T-cell (primary cell): Measurements from ENCODE around the gene TLL1. TPM values are rescaled to one million over a fixed set of nuclear protein-coding genes. Genes with fewer than 3 reads are reported as not detected.

ENCODE experiments used
- ATAC-seq, 4 experiments: fragments of 200-7000 bp in 3 of 4; fragments of 150-1000 bp in 1 of 4; cut with Tn5 transposase; replicated peaks in 1 of 4; 1 replicate in 3 of 4; 2 replicates in 1 of 4; pipeline ENCODE4 v1.10.0; 2021; ENCODE audit warnings: moderate library complexity in 3 of 4, mild to moderate bottlenecking in 2 of 4, moderate number of reproducible peaks in 1 of 4
- CTCF ChIA-PET, 2 donors: fragments of 300-600 bp; sonication (Branson Sonifier 250); formaldehyde crosslinking; loops; one replicate each; lab custom pipeline; 2022; ENCODE audit warnings: antibody characterized with exemption in 2 of 2; lab: Charles Lee
- POLR2A ChIA-PET, 2 donors: fragments of 300-600 bp; sonication (Branson Sonifier 250); formaldehyde crosslinking; loops; one replicate each; lab custom pipeline; 2022; ENCODE audit warnings: antibody characterized with exemption in 2 of 2; lab: Charles Lee
- DNase-seq, 35 experiments: peaks; one replicate each; pipeline versions ENCODE4 v3.0.0 to v3.0.0-alpha.2; 2013 to 2023
- H3K27ac ChIP-seq: one replicate; pipeline ENCODE4 v1.5.1; 2013; ENCODE audit warnings: low read length
- H3K27me3 ChIP-seq, 2 experiments: replicated peaks in 1 of 2; 1 replicate in 1 of 2; 2 replicates in 1 of 2; pipeline versions ENCODE4 v1.6.1 to v1.7.0; 2013; ENCODE audit warnings: low read length in 1 of 2, mixed read lengths in 1 of 2; ENCODE audit not compliant: control insufficient read depth in 2 of 2, insufficient read depth in 2 of 2; ENCODE audit errors: extremely low read depth in 1 of 2
- H3K36me3 ChIP-seq, 2 donors: 1 replicate in 1 of 2; 2 replicates in 1 of 2; pipeline versions ENCODE4 v1.6.1 to v1.7.0; 2013; ENCODE audit warnings: low read length in 1 of 2; ENCODE audit not compliant: control insufficient read depth in 2 of 2, insufficient read depth in 1 of 2; ENCODE audit errors: extremely low read depth in 1 of 2
- H3K4me1 ChIP-seq, 2 experiments: 1 replicate in 1 of 2; 2 replicates in 1 of 2; pipeline versions ENCODE4 v1.6.1 to v1.7.0; 2013; ENCODE audit warnings: low read length in 2 of 2, mixed read lengths in 1 of 2; ENCODE audit not compliant: insufficient read depth in 2 of 2, control insufficient read depth in 1 of 2; ENCODE audit errors: extremely low read depth in 1 of 2
- H3K4me3 ChIP-seq, 2 donors: 1 replicate in 1 of 2; 2 replicates in 1 of 2; pipeline versions ENCODE4 v1.5.1 to v1.7.0; 2013; ENCODE audit warnings: mild to moderate bottlenecking in 2 of 2, low read length in 1 of 2, moderate library complexity in 1 of 2; ENCODE audit not compliant: control insufficient read depth in 1 of 2; ENCODE audit errors: extremely low read depth in 1 of 2
- H3K9me3 ChIP-seq: 2 replicates; pipeline ENCODE4 v1.7.0; 2013
- H3K27ac Mint-ChIP-seq, 2 donors: one replicate each; pipeline ENCODE4 v1.8.0; 2020 to 2021; ENCODE audit warnings: mild to moderate bottlenecking in 2 of 2, mixed read lengths in 2 of 2
- H3K27me3 Mint-ChIP-seq, 2 donors: one replicate each; pipeline ENCODE4 v1.8.0; 2021 to 2022; ENCODE audit warnings: mixed read lengths in 2 of 2
- H3K36me3 Mint-ChIP-seq: one replicate; pipeline ENCODE4 v1.8.0; 2021; ENCODE audit warnings: mixed read lengths
- H3K4me1 Mint-ChIP-seq, 3 donors: one replicate each; pipeline ENCODE4 v1.8.0; 2020 to 2022; ENCODE audit warnings: mixed read lengths in 3 of 3, mild to moderate bottlenecking in 1 of 3
- H3K4me3 Mint-ChIP-seq, 3 donors: one replicate each; pipeline ENCODE4 v1.8.0; 2020 to 2022; ENCODE audit warnings: mild to moderate bottlenecking in 3 of 3, mixed read lengths in 3 of 3, moderate library complexity in 3 of 3
- H3K9me3 Mint-ChIP-seq, 3 donors: one replicate each; pipeline ENCODE4 v1.8.0; 2020 to 2022; ENCODE audit warnings: mixed read lengths in 3 of 3
- WGBS: methylation state at CpG from one replicate; pipeline ENCODE4 v1.1.5; 2013; ENCODE audit warnings: missing lambda C conversion rate; ENCODE audit not compliant: insufficient coverage; 5-methylcytosine and 5-hydroxymethylcytosine counted together
- total RNA-seq, 35 experiments: library from RNA in 6 of 35; stranded (reverse) in 6 of 35; fragments of 120-200 nt in 1 of 35; gene quantifications; one replicate each; pipeline versions ENCODE4 v1.2.1 to v1.2.4 and lab custom pipeline; 2013 to 2026

The TLL1 gene
- total RNA-seq, 5 donors from 2014 or later (not counting 1 experiment from before 2014, with no cell fraction given) = not detected

DNA sequence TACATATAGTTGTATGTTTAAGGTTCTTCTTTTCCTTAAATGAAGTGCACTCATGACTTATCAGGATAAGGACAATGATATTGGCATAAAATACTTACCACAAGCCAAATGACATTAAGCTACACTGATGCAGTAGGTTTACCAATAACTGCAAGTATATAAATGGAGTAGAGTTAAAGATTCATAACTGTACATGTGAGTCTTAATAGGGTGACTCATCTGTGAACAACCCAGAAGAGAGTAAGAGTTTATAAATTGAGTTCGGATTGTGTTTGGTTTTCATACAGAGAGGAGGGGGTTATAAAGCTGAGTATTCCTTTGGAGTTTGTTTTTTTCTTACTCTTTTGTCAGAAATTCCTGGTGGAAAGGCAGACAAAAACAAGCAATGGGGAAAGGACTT is 144.8 kb downstream of the TLL1 start:
- no peak overlapping the region for H3K4me3 ChIP-seq
- H3K9me3 Mint-ChIP-seq = peaks cover 0 to 9% (median 4%) of the 10 kb centered on the region in 3 donors
- no peaks in the 10 kb centered on the region for H3K9me3 ChIP-seq
- H3K27me3 ChIP-seq = no peaks in the 10 kb centered on the region
- H3K27ac Mint-ChIP-seq = no peak overlapping the region
- H3K36me3 Mint-ChIP-seq = no peaks in the 10 kb centered on the region
- WGBS = 78% methylated on average over 1 of the region's 1 CpG
- no peaks in the 10 kb centered on the region for H3K36me3 ChIP-seq
- no peak overlapping the region for H3K27ac ChIP-seq
- no peaks in the 10 kb centered on the region for H3K4me1 Mint-ChIP-seq
- DNase-seq = no peak
- ChIA-PET CTCF (no interaction called here), POLR2A (no interaction called here)
- H3K4me1 ChIP-seq = no peaks in the 10 kb centered on the region
- no peak overlapping the region for H3K4me3 Mint-ChIP-seq
- no peak for ATAC-seq
- H3K27me3 Mint-ChIP-seq = no peaks in the 10 kb centered on the region

- ChIA-PET CTCF (no interaction called here), POLR2A (no interaction called here)
- Mint-ChIP-seq H3K4me1 (no peaks in the 10 kb centered on the region), H3K4me3 (no peak overlapping the region), H3K27ac (no peak overlapping the region), H3K9me3 (peaks cover 0 to 3% (median 0%) of the 10 kb centered on the region in 3 donors), H3K27me3 (no peaks in the 10 kb centered on the region), H3K36me3 (no peaks in the 10 kb centered on the region)
- WGBS = no CpG with 5 or more reads among the region's 2 CpGs
- Histone ChIP-seq H3K27me3 (no peaks in the 10 kb centered on the region), H3K27ac (no peak overlapping the region), H3K36me3 (no peaks in the 10 kb centered on the region), H3K4me1 (no peaks in the 10 kb centered on the region), H3K9me3 (no peaks in the 10 kb centered on the region), H3K4me3 (no peak overlapping the region)
- ATAC-seq (no peak), DNase-seq (no peak)
Observed at GRCh38 chr4:166019441-166020220, 146.6 kb downstream of the TLL1 start.

DNA sequence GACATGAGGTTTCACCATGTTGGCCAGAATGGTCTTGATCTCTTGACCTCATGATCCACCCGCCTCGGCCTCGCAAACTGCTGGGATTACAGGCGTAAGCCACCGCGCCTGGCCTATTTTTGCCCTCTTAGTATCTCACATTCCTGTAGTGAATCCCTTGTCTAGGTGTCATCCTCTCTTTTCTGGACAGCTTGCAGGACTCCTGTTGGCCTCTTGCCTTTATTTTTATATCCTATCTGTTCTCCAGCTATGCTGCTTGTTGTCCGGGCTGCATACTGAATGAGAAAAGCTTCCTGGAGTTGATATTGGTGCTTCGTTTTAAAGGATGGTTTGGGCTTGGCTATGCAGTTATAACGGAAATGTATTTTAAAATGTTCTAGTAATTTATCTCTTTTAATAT is 148.6 kb downstream of the TLL1 start:
- Histone ChIP-seq H3K36me3 (no peaks in the 10 kb centered on the region), H3K27me3 (no peaks in the 10 kb centered on the region), H3K4me3 (no peak overlapping the region), H3K9me3 (no peaks in the 10 kb centered on the region), H3K4me1 (no peaks in the 10 kb centered on the region), H3K27ac (no peak overlapping the region)
- DNase-seq (no peak), ATAC-seq (no peak)
- no peak overlapping the region for H3K4me3 Mint-ChIP-seq
- ChIA-PET POLR2A (no interaction called here), CTCF (no interaction called here)
- H3K27ac Mint-ChIP-seq = no peak overlapping the region
- no peaks in the 10 kb centered on the region for H3K36me3 Mint-ChIP-seq
- H3K27me3 Mint-ChIP-seq = no peaks in the 10 kb centered on the region
- no peaks in the 10 kb centered on the region for H3K4me1 Mint-ChIP-seq
- 87% methylated on average over 6 of the region's 9 CpGs for WGBS
- H3K9me3 Mint-ChIP-seq = peaks cover 0 to 3% (median 0%) of the 10 kb centered on the region in 3 donors

- no peak overlapping the region for H3K27ac ChIP-seq
- no peaks in the 10 kb centered on the region for H3K4me1 ChIP-seq
- no peak for ATAC-seq
- H3K4me1 Mint-ChIP-seq = no peaks in the 10 kb centered on the region
- CTCF ChIA-PET = no interaction called here
- peaks cover 2 to 5% (median 4%) of the 10 kb centered on the region in 3 donors for H3K9me3 Mint-ChIP-seq
- H3K4me3 ChIP-seq = no peak overlapping the region
- POLR2A ChIA-PET = no interaction called here
- no peaks in the 10 kb centered on the region for H3K9me3 ChIP-seq
- no CpG with 5 or more reads among the region's 2 CpGs for WGBS
- H3K4me3 Mint-ChIP-seq = no peak overlapping the region
- H3K36me3 ChIP-seq = no peaks in the 10 kb centered on the region
- H3K27me3 Mint-ChIP-seq = no peaks in the 10 kb centered on the region
- no peak overlapping the region for H3K27ac Mint-ChIP-seq
- H3K27me3 ChIP-seq = no peaks in the 10 kb centered on the region
- no peaks in the 10 kb centered on the region for H3K36me3 Mint-ChIP-seq
- no peak for DNase-seq
Observed at GRCh38 chr4:166034965-166035364, 161.9 kb downstream of the TLL1 start.

DNA sequence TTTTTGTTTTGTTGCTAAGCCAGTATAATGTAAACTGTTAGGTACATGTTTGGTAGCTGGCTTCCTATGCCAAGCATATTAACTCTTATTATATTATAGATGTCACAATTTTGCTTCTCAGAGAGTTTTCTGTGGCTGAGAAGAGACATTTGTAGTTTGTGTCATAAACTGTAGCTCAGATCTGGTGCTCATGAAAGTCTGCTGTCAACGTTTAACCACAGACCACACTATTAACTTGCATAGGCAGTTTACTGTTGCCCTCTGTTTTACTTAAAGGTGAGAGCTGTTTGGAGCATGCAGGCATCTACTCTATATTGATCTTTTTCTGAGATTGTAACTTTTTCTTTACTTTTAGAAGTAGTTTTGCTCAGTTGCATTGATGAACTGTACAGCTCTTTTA is 166.8 kb downstream of the TLL1 start:
- POLR2A ChIA-PET = no interaction called here
- Mint-ChIP-seq H3K4me1 (no peaks in the 10 kb centered on the region), H3K27me3 (no peaks in the 10 kb centered on the region), H3K9me3 (peaks cover 0 to 6% (median 0%) of the 10 kb centered on the region in 3 donors), H3K36me3 (no peaks in the 10 kb centered on the region), H3K4me3 (no peak overlapping the region), H3K27ac (no peak overlapping the region)
- CTCF ChIA-PET = no interaction called here
- H3K27ac ChIP-seq = no peak overlapping the region
- WGBS = no CpG with 5 or more reads among the region's 1 CpG
- H3K36me3 ChIP-seq = no peaks in the 10 kb centered on the region
- ATAC-seq (no peak), DNase-seq (no peak)
- H3K9me3 ChIP-seq = no peaks in the 10 kb centered on the region
- H3K4me3 ChIP-seq = no peak overlapping the region
- no peaks in the 10 kb centered on the region for H3K27me3 ChIP-seq
- H3K4me1 ChIP-seq = no peaks in the 10 kb centered on the region

DNA sequence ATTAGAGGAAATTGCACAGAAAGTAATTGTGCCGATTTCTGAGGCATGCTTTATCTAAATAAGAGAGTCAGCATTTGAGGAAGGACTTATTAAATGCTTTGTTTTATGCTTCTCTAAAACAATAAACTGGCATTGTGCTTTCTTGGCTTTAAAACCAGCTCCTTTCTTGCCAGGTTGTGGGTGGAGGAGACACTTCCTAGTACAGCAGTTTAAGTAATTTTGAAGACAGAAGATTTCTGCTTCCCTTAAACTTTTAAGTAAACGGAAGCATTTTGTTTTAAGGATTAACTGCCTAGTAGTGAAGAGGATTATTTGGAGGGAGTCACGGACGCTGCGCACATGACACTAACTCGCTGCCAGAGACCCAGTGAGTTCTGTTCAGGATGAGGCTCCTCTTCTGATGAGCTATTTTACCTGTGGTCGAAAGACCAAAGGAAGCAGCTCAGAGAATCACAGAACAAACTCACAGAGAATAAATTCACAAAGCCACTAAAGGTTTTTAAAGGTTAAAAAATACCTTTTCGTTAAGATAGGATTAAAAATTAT is 169.5 kb downstream of the TLL1 start:
- H3K27ac ChIP-seq = no peak overlapping the region
- no peaks in the 10 kb centered on the region for H3K27me3 Mint-ChIP-seq
- ChIA-PET CTCF (no interaction called here), POLR2A (no interaction called here)
- WGBS = 83% methylated on average over 2 of the region's 8 CpGs
- no peak overlapping the region for H3K27ac Mint-ChIP-seq
- DNase-seq (no peak), ATAC-seq (no peak)
- H3K4me3 Mint-ChIP-seq = no peak overlapping the region
- no peaks in the 10 kb centered on the region for H3K4me1 ChIP-seq
- H3K9me3 Mint-ChIP-seq = peaks cover 0 to 6% (median 0%) of the 10 kb centered on the region in 3 donors
- no peaks in the 10 kb centered on the region for H3K4me1 Mint-ChIP-seq
- H3K9me3 ChIP-seq = no peaks in the 10 kb centered on the region
- no peaks in the 10 kb centered on the region for H3K36me3 ChIP-seq
- no peaks in the 10 kb centered on the region for H3K27me3 ChIP-seq
- H3K36me3 Mint-ChIP-seq = no peaks in the 10 kb centered on the region
- no peak overlapping the region for H3K4me3 ChIP-seq
